NCI-H2171 (cell line): ENCODE results near the gene AFF3.
"Not testable (repeated sequence)": the region's sequence is repeated elsewhere in the genome, so short reads cannot be mapped to it uniquely, and the experiment has no call there.

Experiments
- DNase-seq: peaks from one replicate; lab custom pipeline; 2025; lab: John Stamatoyannopoulos, UW

AFF3 gene

DNA sequence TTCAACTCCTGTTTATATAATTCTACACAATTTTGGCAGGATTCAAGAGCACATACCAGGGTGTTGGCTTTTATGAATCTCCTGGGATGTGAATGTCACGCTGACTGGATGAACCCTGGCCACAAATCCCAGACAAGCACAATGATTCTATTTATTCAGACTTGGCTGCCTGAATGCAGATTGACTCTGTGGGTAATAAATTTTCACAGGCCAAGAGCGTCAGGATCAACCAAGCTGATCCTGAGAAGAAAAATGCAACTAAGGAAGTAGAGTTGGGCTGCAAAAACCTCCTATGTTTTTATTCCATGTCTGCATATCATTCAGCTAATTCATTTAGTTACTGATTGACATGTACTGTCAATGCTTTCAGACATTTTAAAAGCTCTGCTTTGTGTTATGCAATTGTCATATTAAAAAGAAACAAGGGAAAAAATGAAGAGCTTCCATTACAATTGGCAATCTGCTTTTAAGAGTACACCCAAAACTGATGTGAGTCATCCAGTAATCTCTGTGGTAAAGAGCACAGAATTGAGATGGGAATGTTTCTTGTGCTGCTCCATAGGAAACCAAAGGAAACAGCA, 479.5 kb downstream of the AFF3 start:
- DNase-seq = peak; percentile 2

GRCh38 chr2:99661761-99662160, 480.6 kb downstream of the AFF3 start:
- DNase-seq = not testable (repeated sequence)

DNA sequence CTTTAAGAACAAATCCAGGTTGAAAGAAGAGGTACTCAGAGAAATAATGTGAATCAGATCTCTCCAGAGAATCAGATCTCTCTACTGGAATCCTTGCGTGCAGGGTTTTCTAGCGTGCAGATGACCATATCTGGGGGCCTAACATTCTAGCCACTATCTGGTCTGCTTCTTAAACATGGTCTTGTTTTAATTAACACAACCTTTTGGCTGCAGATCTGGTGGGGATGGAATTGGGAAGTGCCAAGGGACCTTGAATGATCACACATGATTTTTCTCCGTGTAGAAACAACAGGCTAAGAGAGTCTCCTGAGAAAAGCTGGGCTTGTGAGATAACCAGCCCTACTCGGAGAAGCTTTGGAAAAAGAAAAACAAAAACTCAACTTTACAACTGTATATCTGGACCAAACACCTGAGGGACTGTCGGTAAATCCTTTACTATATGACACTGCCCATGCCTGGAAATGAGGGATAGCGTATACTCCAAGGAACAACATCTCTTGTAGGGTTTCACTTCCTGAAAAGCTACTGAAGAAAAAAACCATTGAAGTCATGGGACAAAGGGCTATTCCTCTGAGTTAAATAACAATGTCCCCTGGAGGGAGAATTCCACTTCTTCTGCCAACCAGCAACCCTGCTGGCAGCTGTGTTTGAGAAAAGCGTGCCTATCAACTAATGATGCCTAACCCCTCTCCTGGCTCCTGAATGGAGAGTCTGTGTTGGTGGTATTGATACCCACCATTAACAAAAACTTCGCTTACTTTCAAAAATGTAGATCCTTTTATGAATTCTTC, 481.6 kb downstream of the AFF3 start:
- DNase-seq = no peak

GRCh38 chr2:99659874-99660273, 482.5 kb downstream of the AFF3 start:
- DNase-seq = no peak

- no peak for DNase-seq
Observed at GRCh38 chr2:99657691-99658258, 484.6 kb downstream of the AFF3 start.

DNA sequence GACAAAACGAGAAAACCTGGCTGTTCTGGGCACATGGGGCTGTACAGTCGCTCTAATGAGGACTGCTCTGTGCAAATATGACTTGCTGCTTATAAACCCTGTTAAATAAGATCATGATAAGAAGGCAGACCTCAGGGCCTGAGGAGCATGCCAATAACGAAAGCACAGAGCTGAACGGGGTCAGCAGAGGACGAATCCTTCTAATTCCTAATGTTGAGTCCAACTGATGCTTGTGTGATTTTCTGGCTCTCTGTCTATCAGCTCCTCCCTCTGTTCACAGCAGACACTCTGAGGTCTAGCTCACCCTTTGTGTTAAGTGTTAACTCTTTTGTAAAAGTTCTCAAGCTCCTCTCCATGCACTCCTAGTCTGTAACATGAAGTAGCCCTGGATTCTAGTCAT, 485.4 kb downstream of the AFF3 start:
- DNase-seq = no peak

DNA sequence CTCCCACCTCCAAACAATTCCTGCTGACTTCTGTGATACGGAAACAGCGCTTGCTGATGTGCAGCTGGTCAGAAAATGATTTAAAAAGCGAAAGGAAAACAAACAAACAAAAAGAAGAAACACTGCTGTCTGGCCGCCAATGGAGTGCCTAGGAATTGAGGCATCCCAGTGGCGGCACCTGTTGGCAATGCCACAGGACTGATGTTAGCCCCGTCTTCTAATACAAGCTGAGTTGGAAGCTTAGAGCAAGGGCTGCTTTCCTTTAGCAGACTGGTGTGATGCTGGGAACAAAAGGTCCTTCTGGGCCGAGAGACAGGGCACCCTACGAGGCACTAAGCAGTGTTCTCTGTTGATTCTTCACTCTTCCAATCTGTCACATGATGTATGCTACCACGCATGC, 489.0 kb downstream of the AFF3 start:
- DNase-seq = no peak

GRCh38 chr2:99652862-99653261, 489.5 kb downstream of the AFF3 start:
- no peak for DNase-seq

DNA sequence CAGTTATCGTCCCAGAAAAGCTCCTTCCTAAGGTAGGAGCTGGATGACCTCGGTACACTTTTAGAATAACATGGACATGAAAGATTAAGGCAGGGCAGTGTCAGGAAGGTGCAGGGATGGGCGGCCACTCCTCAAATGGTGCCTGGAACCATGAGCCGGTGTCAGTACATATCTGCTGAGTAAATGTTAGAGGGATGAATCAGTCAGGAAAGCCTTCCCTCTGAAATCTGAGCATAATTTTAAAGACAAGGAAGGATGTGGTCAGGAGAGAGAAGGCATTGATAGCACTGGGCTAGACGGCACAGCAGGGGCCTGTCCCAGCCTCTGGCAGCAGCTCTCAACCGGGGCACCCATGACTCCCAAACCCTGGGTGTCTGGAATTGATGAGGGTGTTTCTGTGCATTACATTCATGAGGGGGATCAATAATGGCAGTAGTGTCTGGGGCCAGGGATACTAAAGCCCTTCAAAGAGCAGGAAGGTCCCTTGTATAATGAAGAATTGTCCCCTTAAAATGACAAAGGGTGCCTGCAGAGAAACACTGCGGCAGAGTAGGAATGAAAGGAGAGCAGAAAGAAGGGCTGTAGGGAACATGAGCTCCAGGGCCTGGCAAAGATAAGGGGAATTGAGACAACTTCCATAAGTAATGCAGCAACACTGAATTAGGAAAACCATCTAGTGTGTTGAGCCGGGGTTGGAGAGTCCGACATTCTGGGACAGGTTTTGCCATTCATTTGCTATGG, 490.3 kb downstream of the AFF3 start:
- DNase-seq = no peak

DNA sequence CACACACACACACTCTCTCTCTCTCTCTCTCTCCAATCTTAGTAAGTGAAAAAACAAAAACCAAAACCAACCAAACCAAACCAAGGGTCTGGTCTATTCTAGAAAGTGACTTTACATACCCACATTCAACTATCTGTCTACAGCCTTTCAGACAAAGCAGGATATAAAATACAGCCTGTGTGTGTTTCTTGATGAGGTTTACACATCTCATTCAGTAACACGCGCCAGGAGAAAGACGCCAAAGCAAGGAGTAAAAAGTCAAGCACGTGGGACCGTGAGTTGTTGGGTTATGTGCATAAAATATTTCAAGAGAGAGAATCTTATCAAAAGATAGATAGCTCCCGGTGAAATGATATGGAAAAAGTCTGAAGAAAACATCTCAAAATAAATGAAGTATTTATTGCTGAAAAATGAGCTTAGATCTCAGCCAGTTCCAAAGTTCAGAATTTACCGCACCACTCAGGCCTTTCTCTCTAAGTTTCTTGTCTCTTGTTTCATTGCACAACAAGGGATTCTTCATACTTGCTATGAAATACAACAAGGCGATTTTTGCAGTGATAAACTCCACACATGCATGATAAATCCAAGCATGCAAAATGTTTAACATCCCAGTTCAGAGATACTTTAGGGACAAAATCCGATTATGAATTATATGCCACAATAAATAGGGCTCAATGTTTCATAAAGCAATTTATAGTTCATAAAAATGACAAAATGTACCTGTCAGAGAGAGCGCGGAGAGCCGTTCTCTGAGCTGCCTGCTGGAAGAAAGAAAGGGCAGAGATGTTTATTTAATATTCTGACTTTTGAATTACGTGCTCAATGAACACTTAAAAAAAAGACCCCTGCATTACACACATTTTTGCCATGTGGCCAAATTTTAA, 493.2 kb downstream of the AFF3 start:
- no peak for DNase-seq

DNA sequence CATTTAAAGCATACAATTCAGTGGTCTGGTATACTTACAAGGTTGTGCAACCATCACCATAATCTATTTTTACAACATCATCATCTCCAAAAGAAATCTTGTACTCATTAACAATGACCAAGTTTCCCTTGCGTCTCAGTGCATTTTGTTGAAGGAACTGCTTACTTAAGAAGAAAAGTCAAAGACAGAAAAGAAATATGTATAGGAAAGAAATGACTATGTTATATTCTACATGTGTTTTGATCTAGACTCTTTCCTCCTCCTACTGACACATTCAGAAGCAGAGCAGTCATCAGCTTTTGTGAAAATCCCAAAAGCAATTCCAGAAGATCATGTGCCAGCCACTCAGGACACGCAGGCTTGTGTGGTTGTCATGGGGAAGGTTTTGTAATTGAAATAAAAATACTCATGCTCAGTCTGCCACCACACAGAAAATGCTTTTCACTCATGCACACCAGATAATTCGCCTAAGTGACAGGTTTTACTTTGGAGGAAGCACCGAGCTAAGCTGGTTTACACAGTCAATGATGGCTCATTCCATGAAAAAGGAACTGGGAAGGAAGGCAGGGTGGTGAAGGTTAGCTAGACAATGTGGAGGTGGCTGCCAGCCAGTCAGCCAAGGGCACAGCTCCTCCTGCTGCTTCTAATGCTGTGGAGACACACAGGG, 494.1 kb downstream of the AFF3 start:
- no peak for DNase-seq

- DNase-seq = no peak
Observed at GRCh38 chr2:99645960-99646359, 496.4 kb downstream of the AFF3 start.

DNA sequence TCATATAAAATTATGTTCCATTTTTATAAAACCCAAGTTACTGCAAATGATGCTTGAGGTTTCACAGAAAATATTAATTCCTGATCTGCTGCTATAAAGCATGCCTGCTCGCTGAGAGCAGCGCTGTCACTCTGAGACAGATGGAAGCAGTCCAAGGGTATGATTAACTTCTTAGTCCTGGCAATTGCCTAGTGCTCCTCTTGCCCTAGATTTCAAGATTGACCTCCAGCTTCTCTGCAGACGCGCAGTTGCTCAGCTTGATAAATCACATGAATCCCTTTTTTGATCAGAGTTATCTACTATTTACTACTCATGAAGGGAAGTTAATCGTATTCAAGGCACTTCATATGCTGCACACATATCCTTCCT, 498.0 kb downstream of the AFF3 start:
- peak; percentile 11 for DNase-seq

- peak; percentile 26 for DNase-seq
Observed at GRCh38 chr2:99643787-99644418, 498.5 kb downstream of the AFF3 start.

- DNase-seq = no peak
Observed at GRCh38 chr2:99641999-99642398, 500.4 kb downstream of the AFF3 start.

DNA sequence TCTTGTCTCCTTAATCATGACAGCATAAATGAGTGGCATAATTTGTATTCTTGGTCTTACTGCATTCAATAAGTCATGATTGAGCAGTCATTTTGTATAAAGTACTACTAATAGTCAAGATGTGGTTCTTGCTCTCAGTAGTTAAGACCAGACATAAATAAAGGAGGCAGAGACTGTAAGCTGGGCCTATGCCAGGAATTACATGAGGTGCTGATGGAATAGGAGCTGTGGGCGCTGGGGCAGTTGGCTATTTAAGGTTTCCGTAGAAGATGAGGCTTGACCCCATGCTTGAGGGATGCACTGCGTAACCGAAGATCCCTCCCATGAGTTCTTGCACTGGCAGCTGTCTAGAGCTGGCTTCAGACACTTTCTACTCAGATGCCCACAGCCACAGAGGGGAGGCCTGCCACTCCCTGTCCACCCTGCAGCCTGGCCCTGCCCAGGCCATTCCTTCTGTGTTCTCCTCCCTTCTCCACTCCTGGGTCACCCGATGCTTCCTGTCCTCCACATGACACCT, 501.7 kb downstream of the AFF3 start:
- DNase-seq = no peak

- DNase-seq = no peak
Observed at GRCh38 chr2:99638791-99639190, 503.6 kb downstream of the AFF3 start.

DNA sequence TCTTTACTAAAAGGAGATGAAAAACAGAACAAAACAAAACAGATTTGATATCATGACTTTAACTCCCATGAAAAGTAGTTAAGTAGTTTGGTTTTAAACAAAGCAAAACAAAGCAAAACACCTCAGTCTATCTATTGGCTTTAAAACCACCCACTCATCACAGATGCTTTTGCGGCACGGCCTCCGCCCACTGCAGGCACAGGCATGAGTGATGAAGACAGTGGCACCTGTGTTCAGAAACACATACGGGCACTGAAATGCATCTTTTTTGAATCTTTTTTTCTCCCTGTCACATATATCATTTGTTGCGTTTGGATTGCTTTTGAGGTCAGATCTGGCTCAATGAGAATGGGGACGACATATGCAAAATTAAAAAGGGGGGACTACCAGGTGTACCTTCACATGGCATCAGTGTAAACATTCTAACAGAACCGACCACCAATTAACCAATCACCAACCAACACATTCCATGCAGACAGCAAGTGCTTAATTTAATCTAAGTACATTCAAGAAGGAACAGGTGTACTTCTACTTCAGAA, 505.2 kb downstream of the AFF3 start:
- peak; percentile 3 for DNase-seq

- DNase-seq = no peak
Observed at GRCh38 chr2:99636144-99637034, 506.0 kb downstream of the AFF3 start.
